NCI-H524 treated with DMSO at 0.1 percent for 48 hours (cell line): ENCODE results near the gene TM2D3.

Experiments
- DNase-seq: peaks from one replicate; lab custom pipeline; 2025; lab: John Stamatoyannopoulos, UW

The TM2D3 gene

DNA sequence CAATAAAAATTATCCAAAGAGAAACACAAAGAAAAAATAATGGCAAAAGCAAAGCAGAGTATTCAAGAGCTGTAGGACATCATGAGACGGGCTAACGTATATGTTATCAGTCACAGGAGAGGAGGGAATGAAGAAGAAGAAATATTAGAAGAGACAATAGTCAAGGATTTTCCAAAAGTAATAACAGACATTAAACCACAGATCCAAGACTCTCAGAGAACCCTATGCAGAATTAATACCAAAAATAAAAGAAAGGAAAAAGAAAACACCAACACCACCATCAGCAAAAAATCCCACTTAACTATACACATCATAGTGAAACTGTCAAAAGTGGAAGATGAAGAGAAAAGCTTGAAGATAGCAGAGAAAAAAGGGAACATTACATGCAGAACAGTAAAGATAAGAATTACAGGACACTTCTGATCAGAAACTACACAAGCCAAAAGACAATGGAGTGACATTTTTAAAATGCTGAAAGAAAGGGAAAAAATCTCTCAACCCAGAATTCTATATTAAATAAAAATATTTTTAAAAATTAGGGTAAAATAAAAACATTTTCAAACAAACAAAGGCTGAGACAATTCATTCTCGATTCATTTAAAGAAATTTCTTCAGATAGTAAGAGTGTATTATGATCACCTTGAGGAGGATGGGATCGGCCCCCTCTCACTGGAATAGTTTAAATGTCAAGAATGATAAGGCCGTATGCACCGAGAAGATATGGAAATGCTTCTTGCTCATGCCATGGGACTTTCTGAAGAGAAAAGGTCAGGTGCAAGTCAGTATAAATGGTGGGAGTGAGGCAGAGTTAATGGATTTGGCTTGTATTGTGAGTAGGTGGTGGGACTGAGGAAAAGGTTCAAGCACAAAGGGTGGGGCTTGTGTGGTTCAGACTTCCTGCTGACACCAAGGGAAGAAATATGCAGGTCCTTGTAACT, 28.5 kb downstream of the TM2D3 start:
- DNase-seq: no peak

DNA sequence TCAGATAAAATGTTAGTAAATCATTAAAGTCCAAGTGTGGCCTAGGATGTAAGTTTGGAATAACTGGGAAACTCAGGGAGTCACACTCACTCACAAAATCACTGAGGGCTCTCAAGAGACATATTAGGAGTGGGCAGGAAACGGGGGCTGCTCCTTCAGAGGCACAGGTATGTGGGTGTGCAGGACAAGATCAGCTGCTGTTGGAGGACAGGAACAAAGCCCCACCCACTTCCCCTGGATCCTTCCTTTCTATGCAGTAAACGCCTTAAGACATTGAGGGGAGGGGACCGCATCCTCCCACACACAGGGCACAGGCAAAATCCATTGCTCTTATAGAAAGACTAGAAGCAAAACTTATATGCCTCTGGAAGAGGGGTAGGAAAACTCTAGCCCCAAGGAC, 30.2 kb downstream of the TM2D3 start:
- no peak for DNase-seq

DNA sequence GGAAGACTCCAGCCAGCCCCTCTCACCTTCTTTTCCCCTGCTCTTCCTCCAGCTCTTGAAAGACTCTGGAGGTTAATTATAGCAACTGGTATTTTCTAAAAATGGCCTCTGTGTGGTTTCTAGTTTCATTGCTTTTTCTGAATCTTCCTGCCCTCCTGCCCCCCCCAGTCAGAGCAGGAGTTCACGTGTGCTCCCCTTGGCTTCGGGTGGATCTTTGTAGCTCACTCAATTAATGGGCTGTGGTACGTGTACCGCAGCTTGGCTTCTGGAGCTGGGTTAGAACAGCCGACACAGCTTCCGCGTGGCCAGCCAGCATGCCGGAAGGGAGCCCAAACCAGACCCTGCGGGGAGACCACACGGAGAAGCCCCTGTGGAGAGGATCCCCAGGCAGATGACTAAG, 31.5 kb downstream of the TM2D3 start:
- DNase-seq: no peak

DNA sequence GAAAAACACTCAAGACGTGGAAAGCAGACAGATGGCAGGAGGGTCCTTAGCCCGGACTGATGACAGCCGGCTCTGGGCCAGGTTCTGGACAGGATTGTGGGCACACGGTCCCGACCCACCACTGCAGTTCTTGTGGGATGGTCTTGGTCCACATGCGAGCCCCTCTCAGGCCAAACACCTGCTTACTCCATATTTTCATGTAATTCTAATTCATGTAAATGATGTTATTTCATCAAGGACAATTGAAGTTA, 32.6 kb downstream of the TM2D3 start:
- DNase-seq: no peak

DNA sequence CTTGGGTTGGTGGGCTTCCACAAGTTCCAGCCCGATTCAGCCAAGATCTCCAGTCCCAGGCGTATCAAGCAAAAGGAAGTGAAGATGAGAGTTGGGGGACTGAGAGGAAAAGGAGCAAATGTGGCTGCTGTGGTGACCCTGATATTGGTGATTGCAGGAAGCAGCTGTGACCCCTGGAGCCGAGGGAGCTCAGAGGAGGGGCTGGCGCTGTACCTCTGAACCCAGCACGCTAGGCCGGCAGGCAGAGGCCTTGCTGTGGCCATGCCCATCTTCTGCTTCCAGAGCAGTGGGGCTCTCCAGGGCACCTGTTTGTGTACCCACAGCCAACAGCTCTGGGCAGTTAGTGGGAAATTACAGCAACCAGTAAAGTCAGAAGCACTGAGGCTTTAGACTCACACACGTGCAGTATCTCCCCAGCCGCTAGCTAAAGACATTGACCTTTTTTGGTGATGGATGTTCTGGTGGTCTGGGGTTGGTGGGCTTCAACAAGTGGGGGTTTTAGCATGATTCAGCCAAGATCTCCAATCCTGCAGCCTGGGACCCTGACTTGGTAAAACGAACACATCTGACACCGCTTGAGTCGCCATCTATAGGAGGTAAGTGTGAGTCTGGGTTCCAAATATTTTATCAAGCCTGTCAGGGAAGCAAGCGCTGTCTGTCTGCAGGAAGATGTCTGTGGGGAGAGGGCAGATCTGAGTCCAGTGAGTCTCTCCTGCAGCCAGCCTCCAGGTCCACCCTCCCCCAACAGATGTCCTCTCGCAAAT, 33.1 kb downstream of the TM2D3 start:
- no peak for DNase-seq

DNA sequence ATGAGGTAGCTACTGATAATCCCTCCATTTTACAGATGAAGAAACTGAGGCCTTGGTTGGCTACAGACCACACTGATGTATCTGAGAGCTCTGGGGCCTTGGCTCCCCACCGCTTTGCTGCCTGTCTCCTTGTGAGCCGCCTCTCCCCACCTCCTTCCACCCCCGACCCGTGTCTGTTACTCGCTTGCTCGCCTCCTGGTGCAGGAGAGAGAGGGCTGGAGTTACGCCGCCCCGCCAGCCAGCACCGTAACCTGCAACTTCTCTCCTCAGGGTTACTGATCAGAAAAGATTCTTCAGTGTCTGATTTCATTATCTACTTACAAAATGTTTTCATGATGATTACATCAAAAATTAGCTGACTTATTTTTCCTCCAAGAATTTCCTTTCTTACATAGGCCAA, 34.1 kb downstream of the TM2D3 start:
- DNase-seq: no peak

DNA sequence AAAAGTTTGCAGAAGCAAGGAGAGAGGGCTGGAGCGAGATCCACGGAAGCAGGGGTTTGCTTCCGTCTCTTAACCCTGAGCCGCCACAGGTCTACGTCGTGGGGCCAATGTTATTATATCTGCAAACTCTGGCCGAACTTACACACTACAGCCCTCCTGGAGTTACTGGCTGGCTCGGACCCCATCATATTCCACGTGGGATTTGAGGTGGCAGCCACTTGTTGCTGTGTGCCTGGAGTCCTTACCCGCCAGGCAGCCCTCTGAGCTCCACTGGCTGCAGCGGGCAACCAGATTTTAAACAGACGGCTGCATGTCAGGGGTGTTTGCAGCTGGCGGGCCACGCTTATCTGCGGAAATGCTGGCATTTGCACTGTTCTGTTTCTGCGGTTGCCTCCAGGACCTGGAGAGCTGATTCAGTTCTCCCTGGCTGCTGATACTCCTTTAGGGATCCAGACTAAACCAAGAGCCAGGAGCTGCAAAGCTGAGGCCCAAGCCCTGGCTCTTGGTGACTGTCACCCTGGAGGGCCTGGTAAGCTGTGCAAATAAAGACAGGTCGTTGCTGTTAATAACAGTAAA, 34.7 kb downstream of the TM2D3 start:
- DNase-seq: no peak

DNA sequence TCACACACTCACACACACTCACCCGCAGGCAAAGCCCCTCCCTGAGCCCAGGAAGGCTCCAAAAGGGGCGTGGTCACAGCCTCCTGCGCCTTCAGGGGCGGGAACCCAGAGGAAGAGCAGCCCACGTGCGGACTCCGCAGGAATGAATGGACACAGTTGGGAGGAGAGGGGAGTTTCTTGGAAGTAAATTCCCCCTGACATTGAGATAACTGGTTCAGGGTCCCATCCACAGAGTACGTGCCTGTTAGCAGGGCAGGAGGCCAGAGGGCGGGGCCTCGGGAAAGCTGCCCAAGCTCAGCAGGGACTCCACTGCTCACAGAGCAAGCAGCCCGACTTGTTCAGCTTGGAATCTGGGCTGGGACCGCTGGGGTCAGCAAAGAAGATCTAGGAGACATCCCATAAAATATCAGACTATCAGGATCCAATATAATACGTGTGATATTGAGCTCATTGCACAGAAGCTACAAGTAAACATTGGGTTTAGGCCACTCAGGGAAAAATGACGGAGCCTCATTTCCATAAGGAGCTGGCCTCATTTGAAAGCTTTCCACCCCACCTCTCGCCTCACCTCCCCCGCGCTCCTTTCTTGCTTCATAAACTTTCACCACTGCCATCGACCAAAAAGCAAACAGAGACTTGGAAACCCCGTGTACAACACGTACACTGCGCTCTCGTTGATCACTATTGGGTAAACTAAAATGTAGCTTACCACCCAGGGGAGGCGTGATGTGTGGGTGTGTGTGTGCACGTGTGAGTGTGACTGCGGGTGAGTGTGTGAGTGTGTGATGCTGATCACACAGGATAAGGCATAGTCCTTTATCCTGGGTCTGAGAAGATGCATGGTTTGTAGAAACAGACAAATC, 36.0 kb downstream of the TM2D3 start:
- DNase-seq: no peak

DNA sequence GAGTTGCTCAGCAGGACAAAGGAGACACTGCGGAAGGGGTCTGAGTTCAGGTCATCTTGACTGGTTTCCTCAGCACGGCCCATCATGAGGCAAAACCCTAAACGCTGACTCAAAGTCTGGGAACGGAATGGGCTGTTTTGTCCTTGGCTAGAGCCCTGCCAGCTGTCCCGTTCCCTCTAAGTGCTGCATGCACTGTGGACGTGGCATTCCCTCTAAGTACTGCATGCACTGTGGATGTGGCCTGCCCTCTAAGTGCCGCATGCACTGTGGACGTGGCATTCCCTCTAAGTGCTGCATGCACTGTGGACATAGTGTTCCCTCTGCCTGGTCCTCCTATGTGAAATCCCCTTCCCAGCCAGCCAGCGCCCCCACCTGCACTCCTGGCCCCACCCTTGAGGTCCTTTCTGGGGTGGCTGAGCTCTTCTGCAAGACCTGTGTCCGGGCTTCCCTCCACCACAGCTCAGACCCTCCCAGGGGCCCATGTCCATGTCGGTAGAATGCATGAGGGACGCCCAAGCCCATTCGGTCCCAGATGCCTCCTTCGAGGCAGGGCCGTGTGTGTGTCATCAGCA, 36.7 kb downstream of the TM2D3 start:
- no peak for DNase-seq

DNA sequence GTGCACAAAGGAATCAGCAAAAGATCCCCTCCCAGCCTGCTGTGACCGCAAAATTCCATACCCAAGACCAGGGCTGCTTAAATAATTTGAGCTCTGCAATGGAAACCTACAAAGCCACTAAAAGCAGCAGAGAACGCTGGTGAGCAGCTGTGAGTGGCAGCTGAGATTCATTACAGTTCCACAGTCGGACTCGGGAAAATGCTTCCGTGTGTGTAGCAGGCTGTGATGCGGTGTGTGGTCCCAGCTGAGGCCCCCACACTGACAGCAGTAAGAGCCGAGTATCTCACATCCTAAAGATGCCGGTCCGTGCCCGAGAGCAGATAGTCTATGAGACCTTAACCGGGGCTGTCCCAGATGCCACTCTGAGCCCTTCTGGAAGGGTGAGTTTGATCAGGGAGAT, 37.4 kb downstream of the TM2D3 start:
- DNase-seq: no peak

DNA sequence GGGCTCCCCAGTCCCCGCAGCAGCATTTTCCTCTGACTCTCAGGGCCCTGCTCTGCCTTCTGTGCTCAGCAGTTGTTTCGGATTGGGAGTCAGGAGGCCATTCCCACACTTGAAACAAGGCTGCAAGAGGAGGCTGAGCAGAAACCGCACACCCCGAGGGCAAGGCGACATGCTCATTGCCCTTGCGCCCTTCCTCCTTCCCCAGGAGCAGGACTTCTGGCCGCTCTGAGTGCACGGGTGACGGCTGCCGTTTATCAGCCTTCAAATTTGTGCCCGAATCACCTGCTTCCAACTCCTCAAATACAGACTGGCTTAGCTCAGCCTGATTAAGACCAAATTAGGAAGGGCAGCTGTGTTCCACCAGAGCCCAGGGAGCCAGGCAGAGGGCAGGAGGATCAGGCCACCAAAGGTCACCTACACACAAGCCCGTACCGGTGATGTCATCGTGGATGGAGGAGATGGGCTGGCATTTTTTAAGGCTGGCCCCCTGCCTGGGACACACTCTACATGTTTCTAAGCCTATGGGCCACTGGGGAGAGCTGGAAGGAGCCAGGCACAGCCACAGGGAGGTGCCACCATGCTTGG, 38.1 kb downstream of the TM2D3 start:
- no peak for DNase-seq

DNA sequence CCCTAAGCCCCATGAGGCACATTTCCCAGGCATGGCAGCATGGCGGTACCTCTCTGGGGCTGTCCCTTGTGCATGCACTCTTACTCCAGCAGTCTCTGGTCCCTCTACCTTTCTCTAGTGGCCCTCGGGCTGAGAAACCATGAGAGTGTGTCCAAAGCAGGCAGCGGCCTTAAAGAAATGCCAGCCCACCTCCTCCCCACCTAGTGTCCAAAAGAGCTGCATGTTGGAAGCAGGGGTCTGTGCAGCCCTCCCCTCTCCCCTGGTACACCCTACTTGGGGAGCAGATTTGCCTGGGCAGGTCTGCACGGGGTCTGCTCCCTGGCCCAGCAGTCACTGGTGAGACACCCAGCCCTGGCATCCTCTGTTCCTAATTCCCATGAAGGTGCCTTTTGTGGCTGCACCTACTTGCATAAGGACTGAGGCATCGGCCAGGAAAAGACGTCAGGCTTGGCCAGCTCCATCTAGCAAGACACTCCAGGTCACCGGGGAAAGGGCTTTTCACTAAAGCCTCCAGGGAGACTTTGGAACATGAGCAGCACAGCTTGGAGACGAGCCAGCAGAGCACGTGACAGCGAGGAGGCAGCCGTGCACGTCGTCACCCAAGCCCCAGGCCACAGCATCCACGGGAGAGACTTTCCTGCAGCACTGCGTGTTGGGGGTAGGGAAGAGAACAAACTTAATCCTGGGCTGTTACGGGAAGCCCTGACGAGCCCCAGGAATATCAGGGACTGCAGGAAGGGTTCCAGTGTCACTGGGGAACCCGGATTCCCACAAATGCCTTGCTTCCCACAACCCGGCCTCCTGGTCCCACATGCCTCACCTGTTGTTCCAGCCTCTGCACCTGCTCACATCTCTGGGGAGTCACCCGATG, 38.8 kb downstream of the TM2D3 start:
- DNase-seq: peak; percentile 8

DNA sequence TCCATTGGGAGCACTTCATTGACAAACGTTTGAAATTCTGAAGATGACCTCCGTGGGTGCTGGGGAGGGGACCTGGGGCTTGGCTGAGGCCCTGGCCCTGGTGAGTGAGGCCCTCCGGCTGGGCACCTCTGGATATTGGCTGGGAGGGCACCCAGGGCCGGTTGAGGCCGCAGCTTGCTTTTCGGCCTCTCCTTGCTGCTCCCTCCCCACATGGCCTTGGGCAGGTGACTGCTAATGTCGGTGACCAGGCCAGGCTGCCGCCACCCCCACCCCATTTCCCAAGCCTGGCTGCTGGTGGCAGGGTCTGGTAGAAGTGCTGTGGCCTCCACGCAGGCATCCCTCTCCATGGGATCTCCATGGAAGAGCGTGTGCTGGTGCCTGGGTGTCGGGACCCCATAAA, 39.5 kb downstream of the TM2D3 start:
- no peak for DNase-seq

DNA sequence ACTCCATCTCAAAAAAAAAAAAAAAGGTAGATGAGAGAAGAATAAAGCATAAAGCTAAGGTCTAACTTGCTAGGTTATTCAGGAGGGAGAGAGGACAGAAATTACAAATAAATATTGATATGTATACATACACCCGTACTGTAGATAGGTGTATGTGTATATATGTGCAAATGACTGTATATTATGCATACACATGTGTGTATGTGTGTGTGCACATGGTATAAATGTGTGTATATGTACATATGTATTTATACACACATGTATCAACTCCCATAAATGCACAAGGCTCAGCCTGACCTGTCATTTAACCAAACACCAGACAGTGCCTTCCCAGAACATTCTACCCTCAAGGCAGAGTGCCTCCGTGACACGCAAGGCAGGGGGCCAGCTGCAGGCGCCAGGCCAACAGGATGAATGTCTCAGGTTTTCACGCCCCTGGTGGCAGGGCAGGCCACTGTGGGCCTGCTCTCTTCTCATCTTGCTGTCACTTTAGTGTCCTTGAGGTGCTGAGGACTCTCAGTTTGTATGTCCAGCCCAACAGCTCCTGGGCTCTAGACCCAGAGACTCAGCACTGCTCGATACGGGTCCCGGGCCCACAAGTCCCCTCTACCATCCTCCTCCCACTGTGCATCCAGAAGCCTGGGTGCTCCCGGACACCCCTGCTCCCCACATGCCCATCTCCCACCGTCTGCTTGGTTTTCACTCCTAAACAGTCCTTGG, 40.4 kb downstream of the TM2D3 start:
- no peak for DNase-seq

DNA sequence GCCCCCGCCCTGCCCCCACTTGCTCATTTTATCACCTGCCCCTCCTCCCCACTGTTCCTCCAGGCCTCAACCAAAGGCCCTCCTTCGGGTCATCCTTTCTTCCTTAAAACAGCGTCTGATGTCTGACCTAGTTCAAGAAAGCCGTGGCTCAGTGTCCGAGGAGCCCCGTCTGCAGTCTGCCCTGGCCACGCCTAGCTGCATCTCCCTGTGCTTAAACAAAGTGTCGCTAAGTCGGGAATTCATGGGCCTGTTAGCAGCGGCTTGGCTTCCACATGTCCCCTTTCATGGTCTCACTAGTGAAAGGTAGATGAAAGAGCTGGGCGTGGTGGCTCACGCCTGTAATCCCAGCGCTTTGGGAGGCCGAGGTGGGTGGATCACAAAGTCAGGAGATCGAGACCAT, 41.2 kb downstream of the TM2D3 start:
- no peak for DNase-seq

DNA sequence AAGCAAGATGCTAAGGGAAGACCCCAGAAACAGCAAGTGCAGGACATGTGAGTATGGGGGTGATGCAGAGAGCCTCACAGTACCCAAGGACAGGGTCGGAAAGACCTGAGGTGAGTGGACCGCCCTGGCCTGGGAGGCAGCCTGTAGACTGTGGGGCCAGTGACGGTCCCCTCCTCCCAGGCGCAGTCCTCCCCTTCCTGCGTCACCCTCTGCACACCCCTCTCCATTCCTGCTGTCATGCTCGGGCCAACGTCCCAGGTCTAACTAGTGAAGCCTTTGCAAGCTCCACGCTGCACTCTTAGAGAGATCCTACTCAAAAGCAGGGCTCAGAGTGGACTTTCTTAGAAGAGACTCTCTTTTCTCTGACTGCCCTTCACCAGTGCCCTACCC, 41.6 kb downstream of the TM2D3 start:
- no peak for DNase-seq

DNA sequence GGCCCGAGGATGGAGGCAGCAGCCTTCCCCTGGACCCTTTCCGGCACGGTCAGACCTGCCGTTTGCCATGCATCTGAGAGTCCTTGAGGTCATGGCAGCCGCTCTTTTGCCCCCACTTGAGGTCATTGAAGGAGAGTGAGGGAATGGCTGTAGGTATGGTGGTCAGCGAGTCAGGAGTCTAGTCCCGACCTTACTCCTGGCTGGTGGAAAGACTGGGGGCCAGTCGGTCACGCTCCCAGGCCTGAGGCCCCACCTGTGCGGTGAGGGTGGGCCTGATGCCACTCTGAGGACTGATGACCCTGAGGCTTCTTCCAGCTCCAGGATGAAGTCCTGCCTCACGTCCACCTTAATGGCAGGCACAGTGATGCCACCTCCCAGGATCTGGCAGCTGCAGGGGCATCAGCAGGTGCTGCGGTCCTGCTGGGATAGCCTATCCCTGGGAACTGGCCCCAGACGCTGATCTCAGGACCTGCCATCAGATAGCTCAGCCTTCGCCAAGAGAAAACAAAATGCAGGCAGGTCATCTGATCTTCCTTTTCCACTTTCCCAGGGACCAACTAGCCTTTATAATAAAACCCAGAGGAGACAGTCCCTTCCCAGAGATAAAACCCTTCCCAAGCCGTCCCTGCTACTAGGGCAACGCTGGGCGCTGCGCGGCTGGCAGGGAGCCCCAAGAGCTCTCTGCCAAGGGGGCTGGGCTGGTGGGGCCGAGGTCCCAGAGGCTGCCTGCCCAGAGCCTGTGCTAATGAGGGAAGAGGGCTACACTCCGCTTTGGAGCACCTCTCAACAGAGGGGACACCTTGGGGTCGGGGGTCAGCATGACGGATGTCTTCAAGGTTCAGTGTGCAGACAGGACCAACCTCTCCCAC, 42.2 kb downstream of the TM2D3 start:
- DNase-seq: no peak

DNA sequence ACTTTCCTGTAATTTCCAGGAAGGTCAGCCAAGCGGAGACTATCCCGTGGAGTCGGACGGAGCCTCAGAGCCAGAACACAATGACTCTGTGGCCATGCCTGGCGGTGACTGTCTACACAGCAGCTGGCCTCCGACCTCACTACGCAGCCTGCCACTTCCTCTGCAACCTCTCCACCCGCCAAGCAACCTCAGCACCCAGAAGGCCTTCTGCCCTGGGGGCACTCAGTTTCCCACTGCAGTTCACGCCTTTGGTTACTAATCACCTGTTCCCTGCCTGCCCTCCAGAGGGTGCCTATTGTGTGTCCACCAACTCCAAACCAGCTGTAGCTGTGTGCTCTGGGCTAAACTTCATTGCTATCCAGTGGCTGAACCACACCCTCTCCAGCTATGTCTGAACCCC, 44.0 kb downstream of the TM2D3 start:
- no peak for DNase-seq

DNA sequence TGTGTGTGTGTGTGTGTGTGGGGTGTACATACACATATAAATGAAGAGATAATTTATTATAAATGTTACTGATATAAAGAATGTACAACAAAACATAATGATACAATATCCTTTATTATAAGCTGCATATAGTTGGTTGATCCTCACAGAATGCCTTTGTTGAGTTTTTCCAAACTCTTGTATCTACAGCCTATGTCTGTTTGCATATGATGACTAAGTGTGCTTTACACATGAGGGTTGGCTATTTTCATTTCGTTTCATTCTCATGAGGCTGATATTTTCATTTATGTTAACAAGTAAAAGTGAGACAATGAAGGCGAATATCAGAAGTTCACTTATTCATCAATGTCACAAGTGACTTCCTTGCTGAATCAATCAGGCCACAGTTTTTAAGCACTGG, 45.1 kb downstream of the TM2D3 start:
- DNase-seq: no peak
